CD14-positive monocyte (primary cell): ENCODE data around the gene STK11IP. TPM values are rescaled to one million over a fixed set of nuclear protein-coding genes. Genes with fewer than 3 reads are reported as not detected.
A peak's percentile ranks its signal among the peaks of the same experiment; 100 is the strongest.

Experiments used
- DNase-seq, 3 donors: peaks; one replicate each; pipeline ENCODE4 v3.0.0-alpha.2; 2011 to 2022
- H2AFZ ChIP-seq: 2 replicates; pipeline ENCODE4 v1.6.0; 2012; ENCODE audit warnings: mild to moderate bottlenecking, low read depth, low read length, inconsistent platforms; ENCODE audit not compliant: insufficient read depth, poor library complexity, severe bottlenecking
- H3K27ac ChIP-seq, 2 donors: 1 replicate in 1 of 2; 2 replicates in 1 of 2; pipeline ENCODE4 v1.5.1; 2012 to 2013; ENCODE audit warnings: low read length in 2 of 2, control low read depth in 1 of 2, inconsistent platforms in 1 of 2, low read depth in 1 of 2, mild to moderate bottlenecking in 1 of 2
- H3K27me3 ChIP-seq, 2 donors: one replicate each; pipeline versions ENCODE4 v1.6.0 to v1.6.1; 2011 to 2013; ENCODE audit warnings: low read length in 2 of 2; ENCODE audit not compliant: control insufficient read depth in 2 of 2, insufficient read depth in 2 of 2
- H3K36me3 ChIP-seq, 2 donors: replicated peaks in 1 of 2; 1 replicate in 1 of 2; 2 replicates in 1 of 2; pipeline versions ENCODE4 v1.5.1 to v1.6.1; 2012 to 2013; ENCODE audit warnings: low read length in 2 of 2, control low read depth in 1 of 2, inconsistent platforms in 1 of 2, mild to moderate bottlenecking in 1 of 2; ENCODE audit not compliant: insufficient read depth in 2 of 2, control insufficient read depth in 1 of 2
- H3K4me1 ChIP-seq, 2 donors: 1 replicate in 1 of 2; 2 replicates in 1 of 2; pipeline versions ENCODE4 v1.5.1 to v1.6.1; 2012 to 2013; ENCODE audit warnings: low read length in 2 of 2, control low read depth in 1 of 2, inconsistent platforms in 1 of 2, mild to moderate bottlenecking in 1 of 2, moderate library complexity in 1 of 2; ENCODE audit not compliant: insufficient read depth in 2 of 2, control insufficient read depth in 1 of 2
- H3K4me2 ChIP-seq: replicated peaks from 2 replicates; pipeline ENCODE3; 2012; ENCODE audit warnings: low read length, moderate library complexity, mild to moderate bottlenecking; ENCODE audit not compliant: poor library complexity, severe bottlenecking; ENCODE audit errors: extremely low read depth
- H3K4me3 ChIP-seq, 3 experiments: fragments of 200-600 bp in 1 of 3; sonication (generic) in 1 of 3; replicated peaks in 1 of 3; 1 replicate in 2 of 3; 2 replicates in 1 of 3; pipeline ENCODE4 v1.5.1; 2011 to 2013; ENCODE audit warnings: low read length in 3 of 3, mild to moderate bottlenecking in 3 of 3, control low read depth in 2 of 3, low read depth in 2 of 3, inconsistent platforms in 1 of 3, moderate library complexity in 1 of 3
- H3K79me2 ChIP-seq: 2 replicates; pipeline ENCODE4 v1.6.0; 2012; ENCODE audit warnings: mild to moderate bottlenecking, control low read depth, inconsistent platforms, low read length, moderate library complexity; ENCODE audit not compliant: insufficient read depth
- H3K9ac ChIP-seq: 2 replicates; pipeline ENCODE4 v1.6.0; 2017; ENCODE audit warnings: low read length, mild to moderate bottlenecking; ENCODE audit not compliant: insufficient read depth, poor library complexity, severe bottlenecking
- H3K9me3 ChIP-seq, 2 donors: replicated peaks in 1 of 2; 1 replicate in 1 of 2; 2 replicates in 1 of 2; pipeline versions ENCODE4 v1.5.1 to v1.6.1; 2012 to 2013; ENCODE audit warnings: low read length in 2 of 2, control low read depth in 1 of 2; ENCODE audit not compliant: control insufficient read depth in 1 of 2, insufficient read depth in 1 of 2
- H4K20me1 ChIP-seq: 2 replicates; pipeline ENCODE4 v1.6.0; 2012; ENCODE audit warnings: mild to moderate bottlenecking, low read length, control low read depth, moderate library complexity; ENCODE audit not compliant: insufficient read depth
- H3K27ac Mint-ChIP-seq, 7 donors: one replicate each; pipeline ENCODE4 v1.8.0; 2020; ENCODE audit warnings: mild to moderate bottlenecking in 7 of 7, mixed read lengths in 7 of 7, moderate library complexity in 6 of 7, inconsistent platforms in 2 of 7
- H3K27me3 Mint-ChIP-seq, 3 donors: one replicate each; pipeline ENCODE4 v1.8.0; 2021 to 2022; ENCODE audit warnings: low read depth in 3 of 3, mild to moderate bottlenecking in 3 of 3, mixed read lengths in 3 of 3, moderate library complexity in 3 of 3, inconsistent platforms in 1 of 3
- H3K36me3 Mint-ChIP-seq, 2 donors: one replicate each; pipeline ENCODE4 v1.8.0; 2020; ENCODE audit warnings: mixed read lengths in 2 of 2, inconsistent platforms in 1 of 2, mild to moderate bottlenecking in 1 of 2
- H3K4me1 Mint-ChIP-seq: one replicate; pipeline ENCODE4 v1.8.0; 2020; ENCODE audit warnings: mild to moderate bottlenecking, mixed read lengths
- H3K4me3 Mint-ChIP-seq, 2 donors: one replicate each; pipeline ENCODE4 v1.8.0; 2020; ENCODE audit warnings: mild to moderate bottlenecking in 2 of 2, mixed read lengths in 2 of 2, moderate library complexity in 1 of 2
- H3K9me3 Mint-ChIP-seq, 7 donors: one replicate each; pipeline ENCODE4 v1.8.0; 2020 to 2022; ENCODE audit warnings: mixed read lengths in 7 of 7, mild to moderate bottlenecking in 6 of 7, moderate library complexity in 6 of 7, inconsistent platforms in 2 of 7
- whole genome bisulfite sequencing: methylation state at CpG from one replicate; pipeline ENCODE4 v1.1.5; 2013; ENCODE audit warnings: missing lambda C conversion rate; ENCODE audit not compliant: insufficient coverage; 5-methylcytosine and 5-hydroxymethylcytosine counted together
- intact Hi-C, 2 donors: fragments of 100-400 bp; cut with micrococcal nuclease; formaldehyde crosslinking; loops; one replicate each; pipeline versions ENCODE4 v1.15.0 to v1.15.1; 2023
- polyA plus RNA-seq, 3 donors: library from polyadenylated mRNA; depleted of rRNA in 1 of 3; unstranded in 2 of 3; stranded (reverse) in 1 of 3; fragments of 300-500 nt in 2 of 3; fragments of >200 nt in 1 of 3; fragmentation: Illumina TruSeq in 2 of 3; gene quantifications; 1 replicate in 2 of 3; 2 replicates in 1 of 3; pipeline ENCODE4 v1.2.3, GENCODE V29; 2012 to 2021
- TF ChIP-seq, protein P1 (sequence below): fragments of 200-600 bp; IDR thresholded peaks from one replicate; pipeline ENCODE4 v1.8.0; 2022; ENCODE audit warnings: antibody characterized with exemption, mild to moderate bottlenecking

STK11IP gene
- polyA plus RNA-seq, 3 donors, result 13.0 to 79.1 (median 15.7) TPM

- H3K27me3 ChIP-seq, result peaks cover 17 to 41% of the 10 kb centered on the region in 2 donors
- peaks cover 14% of the 10 kb centered on the region for H3K4me1 Mint-ChIP-seq
- H3K36me3 Mint-ChIP-seq, result no peaks in the 10 kb centered on the region
- intact Hi-C loops, result no loop called here
- no peak overlapping the region for H3K4me3 ChIP-seq
- H2AFZ ChIP-seq, result no peak overlapping the region
- peaks cover 4% of the 10 kb centered on the region in 2 donors for H3K9me3 ChIP-seq
- DNase-seq, result no peak
- H3K9me3 Mint-ChIP-seq, result peaks cover 0 to 13% (median 3%) of the 10 kb centered on the region in 7 donors
- no peak overlapping the region for H3K4me3 Mint-ChIP-seq
- H3K4me2 ChIP-seq, result no peak overlapping the region
- no peaks in the 10 kb centered on the region for H3K36me3 ChIP-seq
- TF ChIP-seq, protein P1, sequence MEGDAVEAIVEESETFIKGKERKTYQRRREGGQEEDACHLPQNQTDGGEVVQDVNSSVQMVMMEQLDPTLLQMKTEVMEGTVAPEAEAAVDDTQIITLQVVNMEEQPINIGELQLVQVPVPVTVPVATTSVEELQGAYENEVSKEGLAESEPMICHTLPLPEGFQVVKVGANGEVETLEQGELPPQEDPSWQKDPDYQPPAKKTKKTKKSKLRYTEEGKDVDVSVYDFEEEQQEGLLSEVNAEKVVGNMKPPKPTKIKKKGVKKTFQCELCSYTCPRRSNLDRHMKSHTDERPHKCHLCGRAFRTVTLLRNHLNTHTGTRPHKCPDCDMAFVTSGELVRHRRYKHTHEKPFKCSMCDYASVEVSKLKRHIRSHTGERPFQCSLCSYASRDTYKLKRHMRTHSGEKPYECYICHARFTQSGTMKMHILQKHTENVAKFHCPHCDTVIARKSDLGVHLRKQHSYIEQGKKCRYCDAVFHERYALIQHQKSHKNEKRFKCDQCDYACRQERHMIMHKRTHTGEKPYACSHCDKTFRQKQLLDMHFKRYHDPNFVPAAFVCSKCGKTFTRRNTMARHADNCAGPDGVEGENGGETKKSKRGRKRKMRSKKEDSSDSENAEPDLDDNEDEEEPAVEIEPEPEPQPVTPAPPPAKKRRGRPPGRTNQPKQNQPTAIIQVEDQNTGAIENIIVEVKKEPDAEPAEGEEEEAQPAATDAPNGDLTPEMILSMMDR, result no peak
- peaks cover 14 to 19% of the 10 kb centered on the region in 2 donors for H3K4me1 ChIP-seq
- no peak overlapping the region for H3K9ac ChIP-seq
- WGBS, result 97% methylated on average over 5 of the region's 5 CpGs
- peak overlapping the region in 1 of 7 donors; percentile 17 for H3K27ac Mint-ChIP-seq
- no peaks in the 10 kb centered on the region for H4K20me1 ChIP-seq
- no peak overlapping the region for H3K27ac ChIP-seq
- peaks cover 31 to 50% (median 43%) of the 10 kb centered on the region in 3 donors for H3K27me3 Mint-ChIP-seq
- H3K79me2 ChIP-seq, result no peaks in the 10 kb centered on the region
These were observed 27.5 kb downstream of the STK11IP start for GRCh38 chr2:219625179-219625578.

GRCh38 chr2:219626540-219626939 is 28.9 kb downstream of the STK11IP start:
- Histone ChIP-seq H3K4me1 (peaks cover 14 to 19% of the 10 kb centered on the region in 2 donors), H3K9ac (no peak overlapping the region), H3K79me2 (no peaks in the 10 kb centered on the region), H3K27ac (no peak overlapping the region), H3K36me3 (no peaks in the 10 kb centered on the region), H3K9me3 (peaks cover 4% of the 10 kb centered on the region in 2 donors), H3K4me2 (no peak overlapping the region), H4K20me1 (no peaks in the 10 kb centered on the region), H3K27me3 (peaks cover 17 to 41% of the 10 kb centered on the region in 2 donors), H2AFZ (no peak overlapping the region), H3K4me3 (no peak overlapping the region)
- H3K36me3 Mint-ChIP-seq, result no peaks in the 10 kb centered on the region
- 96% methylated on average over 7 of the region's 8 CpGs for WGBS
- H3K9me3 Mint-ChIP-seq, result peaks cover 0 to 13% (median 3%) of the 10 kb centered on the region in 7 donors
- H3K27me3 Mint-ChIP-seq, result peaks cover 31 to 51% (median 51%) of the 10 kb centered on the region in 3 donors
- H3K4me1 Mint-ChIP-seq, result peaks cover 14% of the 10 kb centered on the region
- intact Hi-C loops, result no loop called here
- TF ChIP-seq, protein P1, result no peak
- no peak for DNase-seq
- peak overlapping the region in 1 of 7 donors; percentile 18 for H3K27ac Mint-ChIP-seq
- peak overlapping the region in 1 of 2 donors; percentile 85 for H3K4me3 Mint-ChIP-seq
